Effector memory CD8-positive, alpha-beta T cell (primary cell): ENCODE results near the gene FH.

Source experiments
- ATAC-seq: fragments of 150-1000 bp; cut with Tn5 transposase; replicated peaks from 2 replicates; pipeline ENCODE4 v1.10.0; 2021; ENCODE audit warnings: mild to moderate bottlenecking, moderate library complexity
- DNase-seq, 3 experiments: peaks; one replicate each; pipeline ENCODE4 v3.0.0; 2021
- H3K27ac Mint-ChIP-seq, 2 donors: one replicate each; pipeline ENCODE4 v1.8.0; 2022; ENCODE audit warnings: mild to moderate bottlenecking in 2 of 2, mixed read lengths in 2 of 2, moderate library complexity in 2 of 2
- H3K27me3 Mint-ChIP-seq, 2 donors: one replicate each; pipeline ENCODE4 v1.8.0; 2022; ENCODE audit warnings: mixed read lengths in 2 of 2
- H3K36me3 Mint-ChIP-seq: one replicate; pipeline ENCODE4 v1.8.0; 2022; ENCODE audit warnings: mild to moderate bottlenecking, moderate library complexity, mixed read lengths; ENCODE audit not compliant: insufficient read depth
- H3K4me1 Mint-ChIP-seq, 2 donors: one replicate each; pipeline ENCODE4 v1.8.0; 2022; ENCODE audit warnings: low read depth in 2 of 2, mixed read lengths in 2 of 2
- H3K4me3 Mint-ChIP-seq, 2 donors: one replicate each; pipeline ENCODE4 v1.8.0; 2022; ENCODE audit warnings: mild to moderate bottlenecking in 2 of 2, mixed read lengths in 2 of 2, moderate library complexity in 2 of 2
- H3K9me3 Mint-ChIP-seq, 2 donors: one replicate each; pipeline ENCODE4 v1.8.0; 2022; ENCODE audit warnings: mixed read lengths in 2 of 2
- total RNA-seq, 9 experiments: gene quantifications; one replicate each; lab custom pipeline; 2026; lab: John Stamatoyannopoulos, UW

FH gene
- total RNA-seq: 20.5 to 94.8 (median 39.8) reads per million in 9 experiments

GRCh38 chr1:241519308-241520079, at the start of gene FH:
TSS of gene FH (minus strand) at chr1:241519755. CDS start at chr1:241519722, 33 bp downstream.
- ATAC-seq (peak; percentile 97), DNase-seq (peak; percentile 90 to 91 (median 90))
- Mint-ChIP-seq H3K4me3 (no peak within 1 kb of the TSS), H3K27ac (peak within 1 kb of the TSS in 1 of 2 donors; percentile 89), H3K4me1 (peaks cover 4 to 20% of the 10 kb centered on the region in 2 donors), H3K9me3 (no peaks in the 10 kb centered on the region), H3K36me3 (peaks cover 1% of the 10 kb centered on the region), H3K27me3 (peaks cover 27 to 29% of the 10 kb centered on the region in 2 donors)

- peaks cover 9 to 22% of the 10 kb centered on the region in 2 donors for H3K27me3 Mint-ChIP-seq
- H3K27ac Mint-ChIP-seq: no peak overlapping the region
- H3K4me3 Mint-ChIP-seq: no peak overlapping the region
- ATAC-seq (no peak), DNase-seq (no peak)
- H3K9me3 Mint-ChIP-seq: no peaks in the 10 kb centered on the region
- no peaks in the 10 kb centered on the region for H3K36me3 Mint-ChIP-seq
- H3K4me1 Mint-ChIP-seq: no peaks in the 10 kb centered on the region
Observed at GRCh38 chr1:241560849-241561187, 41.3 kb upstream of the FH start.

GRCh38 chr1:241560146-241560848, 40.7 kb upstream of the FH start:
- no peaks in the 10 kb centered on the region for H3K9me3 Mint-ChIP-seq
- H3K36me3 Mint-ChIP-seq: no peaks in the 10 kb centered on the region
- H3K4me3 Mint-ChIP-seq: no peak overlapping the region
- DNase-seq: no peak
- H3K27ac Mint-ChIP-seq: no peak overlapping the region
- no peaks in the 10 kb centered on the region for H3K4me1 Mint-ChIP-seq
- no peak for ATAC-seq
- H3K27me3 Mint-ChIP-seq: peaks cover 13 to 26% of the 10 kb centered on the region in 2 donors

- H3K36me3 Mint-ChIP-seq: no peaks in the 10 kb centered on the region
- H3K9me3 Mint-ChIP-seq: no peaks in the 10 kb centered on the region
- no peaks in the 10 kb centered on the region for H3K4me1 Mint-ChIP-seq
- no peak for ATAC-seq
- peaks cover 13 to 29% of the 10 kb centered on the region in 2 donors for H3K27me3 Mint-ChIP-seq
- no peak overlapping the region for H3K4me3 Mint-ChIP-seq
- H3K27ac Mint-ChIP-seq: no peak overlapping the region
- no peak for DNase-seq
Observed at GRCh38 chr1:241557551-241558193, 38.1 kb upstream of the FH start.

GRCh38 chr1:241557031-241557430, 37.5 kb upstream of the FH start:
- no peak for ATAC-seq
- Mint-ChIP-seq H3K4me1 (peaks cover under 1% of the 10 kb centered on the region in 2 donors), H3K27me3 (peaks cover 7 to 26% of the 10 kb centered on the region in 2 donors), H3K9me3 (no peaks in the 10 kb centered on the region), H3K4me3 (no peak overlapping the region), H3K36me3 (peaks cover 1% of the 10 kb centered on the region), H3K27ac (no peak overlapping the region)
- no peak for DNase-seq

- Mint-ChIP-seq H3K27ac (no peak overlapping the region), H3K36me3 (peaks cover 4% of the 10 kb centered on the region), H3K9me3 (no peaks in the 10 kb centered on the region), H3K27me3 (peaks cover 7 to 16% of the 10 kb centered on the region in 2 donors), H3K4me3 (no peak overlapping the region), H3K4me1 (peaks cover 3 to 5% of the 10 kb centered on the region in 2 donors)
- no peak for ATAC-seq
- no peak for DNase-seq
Observed at GRCh38 chr1:241555526-241555925, 36.0 kb upstream of the FH start.

- no peak overlapping the region for H3K4me3 Mint-ChIP-seq
- H3K9me3 Mint-ChIP-seq: no peaks in the 10 kb centered on the region
- DNase-seq (no peak), ATAC-seq (no peak)
- H3K27ac Mint-ChIP-seq: no peak overlapping the region
- peaks cover 4% of the 10 kb centered on the region for H3K36me3 Mint-ChIP-seq
- H3K4me1 Mint-ChIP-seq: peaks cover 3 to 5% of the 10 kb centered on the region in 2 donors
- peaks cover 7 to 16% of the 10 kb centered on the region in 2 donors for H3K27me3 Mint-ChIP-seq
Observed at GRCh38 chr1:241553886-241554592, 34.5 kb upstream of the FH start.

- H3K27ac Mint-ChIP-seq: peak overlapping the region; percentile 11 to 55
- H3K4me3 Mint-ChIP-seq: peak overlapping the region; percentile 48 to 68
- H3K4me1 Mint-ChIP-seq: peaks cover 3 to 5% of the 10 kb centered on the region in 2 donors
- H3K9me3 Mint-ChIP-seq: no peaks in the 10 kb centered on the region
- DNase-seq: peak in 1 of 3 experiments; percentile 9
- peaks cover 4% of the 10 kb centered on the region for H3K36me3 Mint-ChIP-seq
- ATAC-seq: peak; percentile 73
- H3K27me3 Mint-ChIP-seq: peaks cover 7 to 15% of the 10 kb centered on the region in 2 donors
Observed at GRCh38 chr1:241551759-241552638, 32.4 kb upstream of the FH start.

- Mint-ChIP-seq H3K9me3 (no peaks in the 10 kb centered on the region), H3K27ac (no peak overlapping the region), H3K4me1 (peaks cover 3 to 5% of the 10 kb centered on the region in 2 donors), H3K27me3 (peaks cover 8 to 19% of the 10 kb centered on the region in 2 donors), H3K4me3 (no peak overlapping the region), H3K36me3 (peaks cover 4% of the 10 kb centered on the region)
- DNase-seq: no peak
- no peak for ATAC-seq
Observed at GRCh38 chr1:241550318-241550717, 30.8 kb upstream of the FH start.

- Mint-ChIP-seq H3K4me1 (peaks cover 3 to 5% of the 10 kb centered on the region in 2 donors), H3K27ac (no peak overlapping the region), H3K36me3 (peaks cover 4% of the 10 kb centered on the region), H3K4me3 (no peak overlapping the region), H3K9me3 (no peaks in the 10 kb centered on the region), H3K27me3 (peaks cover 10 to 32% of the 10 kb centered on the region in 2 donors)
- ATAC-seq: no peak
- DNase-seq: no peak
Observed at GRCh38 chr1:241548008-241548407, 28.5 kb upstream of the FH start.

GRCh38 chr1:241542199-241542907, 22.8 kb upstream of the FH start:
- H3K27me3 Mint-ChIP-seq: peaks cover 19 to 45% of the 10 kb centered on the region in 2 donors
- DNase-seq: no peak
- no peak overlapping the region for H3K27ac Mint-ChIP-seq
- H3K4me1 Mint-ChIP-seq: no peaks in the 10 kb centered on the region
- H3K9me3 Mint-ChIP-seq: no peaks in the 10 kb centered on the region
- no peaks in the 10 kb centered on the region for H3K36me3 Mint-ChIP-seq
- no peak for ATAC-seq
- H3K4me3 Mint-ChIP-seq: no peak overlapping the region

- ATAC-seq: no peak
- H3K9me3 Mint-ChIP-seq: no peaks in the 10 kb centered on the region
- peaks cover 8 to 19% of the 10 kb centered on the region in 2 donors for H3K27me3 Mint-ChIP-seq
- DNase-seq: no peak
- H3K36me3 Mint-ChIP-seq: no peaks in the 10 kb centered on the region
- no peak overlapping the region for H3K27ac Mint-ChIP-seq
- no peaks in the 10 kb centered on the region for H3K4me1 Mint-ChIP-seq
- H3K4me3 Mint-ChIP-seq: no peak overlapping the region
Observed at GRCh38 chr1:241536969-241537368, 17.4 kb upstream of the FH start.
